GM12873 (cell line): ENCODE results near the gene ARHGEF12.

Source experiments
- CTCF ChIP-seq: IDR thresholded peaks from 2 replicates; pipeline ENCODE4 v1.5.1; 2012; ENCODE audit warnings: low read depth, mild to moderate bottlenecking, moderate library complexity, low read length, control low read depth; ENCODE audit not compliant: insufficient read depth; ENCODE audit errors: missing control alignments

ARHGEF12 gene

GRCh38 chr11:120522736-120523135, 186.5 kb downstream of the ARHGEF12 start:
- TF ChIP-seq CTCF = no peak

- TF ChIP-seq CTCF = no peak
Observed at GRCh38 chr11:120523196-120523595, 187.0 kb downstream of the ARHGEF12 start.

- TF ChIP-seq CTCF = no peak
Observed at GRCh38 chr11:120524536-120525085, 188.4 kb downstream of the ARHGEF12 start.

- TF ChIP-seq CTCF = no peak
Observed at GRCh38 chr11:120525261-120526171, 189.3 kb downstream of the ARHGEF12 start.

GRCh38 chr11:120526241-120526640, 190.0 kb downstream of the ARHGEF12 start:
- TF ChIP-seq CTCF = no peak

- TF ChIP-seq CTCF = no peak
Observed at GRCh38 chr11:120527111-120527761, 191.0 kb downstream of the ARHGEF12 start.

- TF ChIP-seq CTCF = no peak
Observed at GRCh38 chr11:120528749-120529148, 192.5 kb downstream of the ARHGEF12 start.
